HepG2 (cell line): ENCODE measurements around the gene OXSM. TPM values are rescaled to one million over a fixed set of nuclear protein-coding genes. Genes with fewer than 3 reads are reported as not detected.

Source experiments
- AGO2 ChIP-seq: fragments of 200-400 bp; formaldehyde crosslinking; optimal IDR thresholded peaks from 2 replicates; pipeline ENCODE3; 2017; ENCODE audit warnings: mild to moderate bottlenecking, low read depth, low read length, moderate library complexity
- ARID3A ChIP-seq: IDR thresholded peaks from 2 replicates; pipeline ENCODE4 v1.6.1; 2012; ENCODE audit warnings: low read depth, low read length, improper control_type of control experiment
- CEBPG ChIP-seq: IDR thresholded peaks from 2 replicates; pipeline ENCODE4 v1.6.1; 2016
- CEBPZ ChIP-seq: IDR thresholded peaks from 2 replicates; pipeline ENCODE4 v1.6.1; 2012; ENCODE audit warnings: low read length, improper control_type of control experiment
- CHCHD3 ChIP-seq: sonication (generic); formaldehyde crosslinking; IDR thresholded peaks from 2 replicates; pipeline ENCODE4 v1.8.0; 2022; ENCODE audit warnings: mild to moderate bottlenecking, missing genetic modification reagents, moderate library complexity
- EZH2 ChIP-seq: conservative IDR thresholded peaks from 2 replicates; pipeline ENCODE4 v1.6.1; 2012; ENCODE audit warnings: mild to moderate bottlenecking, low read depth, low read length, moderate library complexity
- FOXJ3 ChIP-seq: sonication (generic); formaldehyde crosslinking; IDR thresholded peaks from 2 replicates; pipeline ENCODE4 v1.4.0; 2020; ENCODE audit warnings: missing genetic modification reagents, mild to moderate bottlenecking, borderline replicate concordance
- GLMP ChIP-seq: sonication (generic); formaldehyde crosslinking; IDR thresholded peaks from 2 replicates; pipeline ENCODE4 v1.9.0; 2021; ENCODE audit warnings: missing genetic modification reagents, mild to moderate bottlenecking, borderline replicate concordance
- HMGA1 ChIP-seq: sonication (generic); formaldehyde crosslinking; conservative IDR thresholded peaks from 2 replicates; pipeline ENCODE4 v1.4.0; 2020; ENCODE audit warnings: missing genetic modification reagents
- HNRNPUL1 ChIP-seq: fragments of 200-400 bp; formaldehyde crosslinking; IDR thresholded peaks from 2 replicates; pipeline ENCODE4 v1.6.1; 2017; ENCODE audit warnings: low read depth, mild to moderate bottlenecking, low read length, moderate library complexity
- HOXA3 ChIP-seq: sonication (generic); formaldehyde crosslinking; IDR thresholded peaks from 2 replicates; pipeline ENCODE4 v1.5.0; 2020; ENCODE audit warnings: missing genetic modification reagents
- IRX3 ChIP-seq: sonication (generic); formaldehyde crosslinking; IDR thresholded peaks from 2 replicates; pipeline ENCODE4 v1.8.1; 2023; ENCODE audit warnings: mild to moderate bottlenecking, low read depth, missing genetic modification reagents, borderline replicate concordance
- KAT7 ChIP-seq: IDR thresholded peaks from 2 replicates; pipeline ENCODE4 v1.6.1; 2018; ENCODE audit warnings: borderline replicate concordance, missing compliant biosample characterization
- MAFK ChIP-seq, 2 experiments: IDR thresholded peaks in 1 of 2; conservative IDR thresholded peaks in 1 of 2; 2 replicates each; pipeline ENCODE4 v1.6.1; 2011; ENCODE audit warnings: improper control_type of control experiment in 2 of 2, low read length in 2 of 2
- REL ChIP-seq: sonication (generic); formaldehyde crosslinking; conservative IDR thresholded peaks from 2 replicates; pipeline ENCODE4 v1.8.0; 2022; ENCODE audit warnings: mild to moderate bottlenecking, missing genetic modification reagents, moderate library complexity
- TBL1XR1 ChIP-seq: fragments of 150-350 bp; IDR thresholded peaks from 2 replicates; pipeline ENCODE4 v1.6.1; 2014; ENCODE audit warnings: borderline replicate concordance, low read length; ENCODE audit not compliant: partially characterized antibody
- TIGD3 ChIP-seq: sonication (generic); formaldehyde crosslinking; IDR thresholded peaks from 2 replicates; pipeline ENCODE4 v1.5.1; 2020; ENCODE audit warnings: mild to moderate bottlenecking, missing genetic modification reagents, borderline replicate concordance
- TOE1 ChIP-seq: sonication (generic); formaldehyde crosslinking; IDR thresholded peaks from 2 replicates; pipeline ENCODE4 v1.4.0; 2020; ENCODE audit warnings: mild to moderate bottlenecking, missing genetic modification reagents
- ZNF580 ChIP-seq: IDR thresholded peaks from 2 replicates; pipeline ENCODE4 v1.6.1; 2016; ENCODE audit warnings: low read depth, borderline replicate concordance
- ZNF75D ChIP-seq: sonication (generic); formaldehyde crosslinking; IDR thresholded peaks from 2 replicates; pipeline ENCODE4 v1.8.1; 2023; ENCODE audit warnings: missing genetic modification reagents, mild to moderate bottlenecking, borderline replicate concordance
- polyA plus RNA-seq, 8 experiments: library from polyadenylated mRNA; depleted of rRNA in 3 of 8; stranded (reverse) in 7 of 8; unstranded in 1 of 8; fragments of >200 nt; fragmentation: Illumina TruSeq in 4 of 8; extraction: Trizol in 4 of 8; gene quantifications; 2 replicates each; pipeline versions ENCODE4 v1.2.1 to v1.2.3, GENCODE V29; 2011 to 2016; ENCODE audit warnings: low read depth in 4 of 8, missing spikeins in 1 of 8, mixed read lengths in 1 of 8; ENCODE audit not compliant: insufficient read depth in 1 of 8
- total RNA-seq, 5 experiments: library from RNA; depleted of rRNA; stranded (reverse); fragments of >200 nt; fragmentation: Illumina TruSeq; extraction: Trizol; gene quantifications; 2 replicates each; pipeline ENCODE4 v1.2.3, GENCODE V29; 2016; ENCODE audit warnings: low read depth in 1 of 5

Gene OXSM
- total and polyA plus RNA-seq, 2 of the 13 experiments (the other 11 are each of a cell fraction or from before 2014, with no cell fraction given) = 18.2 to 34.4 TPM

GRCh38 chr3:25789596-25790556, at the start of gene OXSM (continued):
- TF ChIP-seq ZNF580 (CRISPR knock-in tag) = no peak; the same call in 1 of the 2 replicates
- TF ChIP-seq ZNF75D = no peak
- peak; percentile 96 for TF ChIP-seq HOXA3
- TF ChIP-seq GLMP (CRISPR knock-in tag) = 0 out of 2 replicates have a peak, but pooled peaks have one; percentile 23
- TF ChIP-seq CEBPZ = no peak
- TF ChIP-seq HMGA1 (CRISPR knock-in tag) = no peak
- TF ChIP-seq MAFK (conservative IDR thresholded peaks at IDR 0.05 in 1 of 2, IDR thresholded peaks at IDR 0.05 in 1 of 2; ENCODE audit: low read length in 2 of 2) = no peak; a peak in 1 of 4 replicates
- TF ChIP-seq TBL1XR1 = no peak
- TF ChIP-seq CEBPG (CRISPR knock-in tag) = peak; percentile 40; the same call in 1 of the 2 replicates
- TF ChIP-seq KAT7 (CRISPR knock-in tag) = 0 out of 2 replicates have a peak, but pooled peaks have one; percentile 39
- TF ChIP-seq ARID3A = no peak
- no peak for TF ChIP-seq TOE1 (CRISPR knock-in tag)
- TF ChIP-seq REL (CRISPR knock-in tag) = 0 out of 2 replicates have a peak, but pooled peaks have one; percentile 66
- 0 out of 2 replicates have a peak, but pooled peaks have one; percentile 67 for TF ChIP-seq TIGD3 (CRISPR knock-in tag)
- TF ChIP-seq AGO2 = no peak
- TF ChIP-seq FOXJ3 (CRISPR knock-in tag) = no peak; the same call in 1 of the 2 replicates
- TF ChIP-seq EZH2 = no peak
- TF ChIP-seq IRX3 (CRISPR knock-in tag) = 0 out of 2 replicates have a peak, but pooled peaks have one; percentile 39
- no peak for TF ChIP-seq HNRNPUL1
- no peak for TF ChIP-seq CHCHD3 (CRISPR knock-in tag)
